ENCODE measurements around the gene SV2C. TPM values are rescaled to one million over a fixed set of nuclear protein-coding genes. Genes with fewer than 3 reads are reported as not detected.
A peak's percentile ranks its signal among the peaks of the same experiment; 100 is the strongest.

Gene SV2C
- total and polyA plus RNA-seq, 10 of the 15 experiments (the other 5 are each of a cell fraction or from before 2014, with no cell fraction given) = under 0.01 to 1.1 (median 0.63) TPM

DNA sequence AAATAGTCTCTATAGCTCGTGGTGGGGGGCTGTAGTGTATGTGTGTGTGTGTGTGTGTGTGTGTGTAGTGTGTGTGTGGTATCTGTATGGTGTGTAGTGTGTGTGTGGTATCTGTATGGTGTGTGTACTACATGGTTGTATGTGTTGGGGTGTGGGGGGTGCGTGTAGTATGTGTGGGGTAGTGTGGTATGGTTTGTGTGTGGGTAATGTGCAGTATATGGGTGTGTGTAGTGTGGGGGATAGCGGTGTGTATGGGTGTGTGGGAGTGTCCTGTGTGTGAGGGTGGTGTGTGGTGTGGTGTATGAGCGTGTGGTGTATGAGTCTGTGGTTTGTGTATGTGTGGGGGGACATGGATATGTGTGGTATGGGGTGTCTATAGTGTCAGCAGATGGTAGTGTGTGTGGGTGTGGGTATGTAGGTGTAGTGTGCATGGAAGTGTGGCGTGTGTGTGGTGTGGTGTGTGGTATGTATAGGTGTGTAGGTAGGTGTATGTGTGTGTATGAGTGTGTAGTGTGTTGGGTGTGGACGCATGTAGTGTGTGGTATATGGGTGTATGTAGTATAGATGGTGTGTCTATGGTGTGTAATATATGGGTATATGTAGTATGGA is 174.1 kb downstream of the SV2C start:
- intact Hi-C loops (cut with micrococcal nuclease; ENCODE audit: unreplicated experiment) = loop anchor here (2.0 to 10.0 kb wide), 7 partner anchors 83 to 1490 kb away; partner anchors contain the start of genes ANKRD31, GFM2, NSA2 and POC5
- H3K27ac ChIP-seq (ENCODE audit: control insufficient read depth, insufficient read depth) = no peak overlapping the region
- H4K20me1 ChIP-seq (ENCODE audit: control insufficient read depth, insufficient read depth) = no peaks in the 10 kb centered on the region
- H3K9ac ChIP-seq (ENCODE audit: control insufficient read depth, insufficient read depth, low read length) = no peak overlapping the region
- H3K4me3 ChIP-seq = no peak overlapping the region
- ChIA-PET POLR2A (no interaction called here), CTCF (interaction anchor here (0.9 to 2.1 kb wide), 12 partner anchors 31 to 1050 kb away, joined by 3 to 16 read pairs (median 4); no protein-coding TSS in a partner anchor), SMC1A (ENCODE audit: uncharacterized antibody, unreplicated experiment) (interaction anchor here (0.7 to 4.1 kb wide), 8 partner anchors 9 to 590 kb away, joined by 3 to 31 read pairs (median 3); no protein-coding TSS in a partner anchor), RAD21 (ENCODE audit: unreplicated experiment) (interaction anchor here (1.2 to 1.6 kb wide), 4 partner anchors 51 to 371 kb away, joined by 3 to 7 read pairs (median 5); no protein-coding TSS in a partner anchor)
- H3K4me2 ChIP-seq (ENCODE audit: control insufficient read depth, insufficient read depth) = no peak overlapping the region
- H3K4me1 ChIP-seq (ENCODE audit: control insufficient read depth, insufficient read depth, low read length) = peaks cover 3% of the 10 kb centered on the region; the same call in 1 of the 2 replicates
- in situ Hi-C loops (cut with MboI) = loop anchor here (5.0 kb wide), 1 partner anchor 180 kb away; no protein-coding TSS in a partner anchor
- TF ChIP-seq, protein P1, sequence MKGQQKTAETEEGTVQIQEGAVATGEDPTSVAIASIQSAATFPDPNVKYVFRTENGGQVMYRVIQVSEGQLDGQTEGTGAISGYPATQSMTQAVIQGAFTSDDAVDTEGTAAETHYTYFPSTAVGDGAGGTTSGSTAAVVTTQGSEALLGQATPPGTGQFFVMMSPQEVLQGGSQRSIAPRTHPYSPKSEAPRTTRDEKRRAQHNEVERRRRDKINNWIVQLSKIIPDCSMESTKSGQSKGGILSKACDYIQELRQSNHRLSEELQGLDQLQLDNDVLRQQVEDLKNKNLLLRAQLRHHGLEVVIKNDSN (IDR thresholded peaks at IDR 0.05; ENCODE audit: borderline replicate concordance, extremely low read length, insufficient read depth, low read depth, low read length) = no peak
- TF ChIP-seq TCF3 (IDR thresholded peaks at IDR 0.05; ENCODE audit: borderline replicate concordance, insufficient read depth, low read depth, low read length) = no peak
- TF ChIP-seq TBL1XR1 (IDR thresholded peaks at IDR 0.05; ENCODE audit: low read depth, low read length) = no peak
- no peak for TF ChIP-seq SIX5 (IDR thresholded peaks at IDR 0.05; ENCODE audit: low read depth, low read length, severe bottlenecking)
- TF ChIP-seq, protein P2, sequence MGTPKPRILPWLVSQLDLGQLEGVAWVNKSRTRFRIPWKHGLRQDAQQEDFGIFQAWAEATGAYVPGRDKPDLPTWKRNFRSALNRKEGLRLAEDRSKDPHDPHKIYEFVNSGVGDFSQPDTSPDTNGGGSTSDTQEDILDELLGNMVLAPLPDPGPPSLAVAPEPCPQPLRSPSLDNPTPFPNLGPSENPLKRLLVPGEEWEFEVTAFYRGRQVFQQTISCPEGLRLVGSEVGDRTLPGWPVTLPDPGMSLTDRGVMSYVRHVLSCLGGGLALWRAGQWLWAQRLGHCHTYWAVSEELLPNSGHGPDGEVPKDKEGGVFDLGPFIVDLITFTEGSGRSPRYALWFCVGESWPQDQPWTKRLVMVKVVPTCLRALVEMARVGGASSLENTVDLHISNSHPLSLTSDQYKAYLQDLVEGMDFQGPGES (IDR thresholded peaks at IDR 0.05) = no peak
- TF ChIP-seq SRF (IDR thresholded peaks at IDR 0.05; ENCODE audit: low read depth in 2 of 2, low read length in 2 of 2) = no peak
- TF ChIP-seq, protein P3, sequence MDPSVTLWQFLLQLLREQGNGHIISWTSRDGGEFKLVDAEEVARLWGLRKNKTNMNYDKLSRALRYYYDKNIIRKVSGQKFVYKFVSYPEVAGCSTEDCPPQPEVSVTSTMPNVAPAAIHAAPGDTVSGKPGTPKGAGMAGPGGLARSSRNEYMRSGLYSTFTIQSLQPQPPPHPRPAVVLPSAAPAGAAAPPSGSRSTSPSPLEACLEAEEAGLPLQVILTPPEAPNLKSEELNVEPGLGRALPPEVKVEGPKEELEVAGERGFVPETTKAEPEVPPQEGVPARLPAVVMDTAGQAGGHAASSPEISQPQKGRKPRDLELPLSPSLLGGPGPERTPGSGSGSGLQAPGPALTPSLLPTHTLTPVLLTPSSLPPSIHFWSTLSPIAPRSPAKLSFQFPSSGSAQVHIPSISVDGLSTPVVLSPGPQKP (IDR thresholded peaks at IDR 0.05; ENCODE audit: low read depth, low read length) = no peak
- no peak for ATAC-seq
- H2AFZ ChIP-seq (ENCODE audit: control insufficient read depth, low read depth, low read length) = no peak overlapping the region
- 3% methylated on average over 6 of the region's 6 CpGs for WGBS (ENCODE audit: insufficient coverage, insufficient replicate concordance, low lambda C conversion rate, missing lambda C conversion rate)
- FAIRE-seq = peak; percentile 78
- H3K36me3 ChIP-seq (ENCODE audit: control insufficient read depth in 2 of 2, insufficient read depth in 2 of 2, low read length in 1 of 2) = no peaks in the 10 kb centered on the region
- H3K79me2 ChIP-seq (ENCODE audit: control insufficient read depth, insufficient read depth, low read length) = no peaks in the 10 kb centered on the region
- no peaks in the 10 kb centered on the region for H3K27me3 ChIP-seq (replicated peaks in 1 of 2; ENCODE audit: control insufficient read depth in 2 of 2, insufficient read depth in 2 of 2, low read length in 1 of 2)
- H3K9me3 ChIP-seq (replicated peaks; ENCODE audit: control insufficient read depth, insufficient read depth, low read length) = no peaks in the 10 kb centered on the region
- no peak for DNase-seq (ENCODE audit: low read depth, low spot score)
- BruUV-seq (replicated peaks) = no TSS peak
